GM18511 (cell line): ENCODE results near the gene PDIK1L.

ENCODE experiments used
- ATAC-seq: cut with Tn5 transposase; IDR thresholded peaks from one replicate; pipeline ENCODE4 v1.9.1; 2021; ENCODE audit warnings: mild to moderate bottlenecking, moderate library complexity; ENCODE audit not compliant: unreplicated experiment

Gene PDIK1L

DNA sequence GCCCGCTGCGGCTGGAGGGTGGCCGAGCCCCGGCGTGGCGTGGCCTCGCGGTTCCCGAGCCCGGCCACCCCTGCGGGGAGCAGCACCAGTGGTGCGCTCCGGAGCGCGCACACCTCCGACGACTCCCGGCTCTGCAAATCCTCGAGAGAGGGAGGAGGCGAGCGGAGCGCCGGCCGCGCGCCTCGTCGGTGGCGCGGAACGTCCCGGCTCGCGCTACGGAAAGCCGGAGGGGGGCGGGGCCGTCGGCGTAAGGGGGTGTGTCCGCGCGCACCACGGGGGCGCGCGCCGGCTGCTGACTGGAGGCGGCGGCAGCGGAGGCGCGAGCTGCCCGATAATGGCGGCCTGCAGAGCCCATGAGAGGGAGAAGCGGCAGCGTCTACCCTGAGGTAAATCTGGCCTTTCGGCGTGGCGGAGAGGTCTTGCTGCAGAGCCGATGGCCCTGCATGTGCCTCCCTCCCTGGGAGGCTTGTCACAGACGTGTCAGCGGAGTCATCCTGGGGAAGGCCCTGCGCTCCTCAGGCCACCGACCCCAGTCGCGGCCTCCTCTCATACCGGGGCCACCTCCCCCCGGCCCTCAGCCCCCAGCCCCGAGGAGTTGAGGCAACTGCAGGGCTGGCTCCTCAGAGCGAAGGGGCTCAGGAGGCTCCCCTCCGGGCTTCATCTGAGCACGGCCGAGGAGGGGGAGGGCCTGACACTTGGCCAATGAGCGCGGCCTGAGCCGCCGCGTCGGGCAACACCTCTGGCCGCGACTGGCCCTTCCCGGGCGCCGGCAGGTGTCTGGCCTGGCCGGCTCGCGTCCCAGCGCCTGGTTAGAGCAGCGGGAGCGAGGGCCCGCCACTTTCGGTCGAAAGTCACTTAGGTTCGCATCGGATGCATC is at the start of gene PDIK1L:
Gene PDIK1L (plus strand): TSS at position 295 of the 877 bp plus-strand sequence. CDS start 2,485 bp downstream, outside the sequence.
- ATAC-seq = peak; percentile 75

DNA sequence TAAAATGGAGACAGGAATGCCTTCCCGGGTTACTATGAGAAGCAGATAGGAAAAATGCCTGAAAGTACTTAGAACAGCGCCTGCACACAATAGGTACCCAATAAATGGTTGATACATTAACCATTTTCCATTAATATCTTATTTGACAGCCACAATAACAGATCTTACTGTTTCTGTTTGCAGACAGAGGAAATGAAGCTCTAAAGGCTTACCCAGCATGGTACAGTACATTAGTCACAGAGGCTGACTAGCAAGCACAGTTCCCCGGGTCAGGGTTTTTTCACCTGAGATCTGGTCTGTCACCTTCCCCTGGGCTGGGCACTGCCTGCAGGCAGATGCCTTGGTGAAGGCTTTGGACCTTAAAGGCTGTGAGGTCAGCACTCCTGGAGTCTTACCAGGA is 47.1 kb upstream of the PDIK1L start:
- no peak for ATAC-seq

DNA sequence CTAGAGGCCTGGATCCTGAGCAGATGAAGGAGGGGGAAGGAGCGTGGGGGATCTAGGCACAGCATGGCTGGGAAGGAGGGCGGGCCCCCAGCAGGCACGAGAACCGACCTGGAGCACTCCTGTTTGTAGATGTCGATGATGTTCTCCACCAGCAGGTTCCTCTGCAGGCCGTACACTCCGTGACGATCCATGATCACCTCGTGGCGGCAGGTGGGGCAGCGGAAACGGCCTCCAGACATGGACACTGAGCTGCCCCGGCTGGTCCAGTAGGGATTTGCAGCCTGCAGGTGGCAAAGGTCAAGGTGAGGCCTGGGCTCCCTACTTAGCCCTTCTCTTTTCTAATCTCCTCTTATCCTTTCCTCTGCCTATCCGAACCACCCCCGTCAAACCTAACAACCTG is 45.5 kb upstream of the PDIK1L start:
- no peak for ATAC-seq

DNA sequence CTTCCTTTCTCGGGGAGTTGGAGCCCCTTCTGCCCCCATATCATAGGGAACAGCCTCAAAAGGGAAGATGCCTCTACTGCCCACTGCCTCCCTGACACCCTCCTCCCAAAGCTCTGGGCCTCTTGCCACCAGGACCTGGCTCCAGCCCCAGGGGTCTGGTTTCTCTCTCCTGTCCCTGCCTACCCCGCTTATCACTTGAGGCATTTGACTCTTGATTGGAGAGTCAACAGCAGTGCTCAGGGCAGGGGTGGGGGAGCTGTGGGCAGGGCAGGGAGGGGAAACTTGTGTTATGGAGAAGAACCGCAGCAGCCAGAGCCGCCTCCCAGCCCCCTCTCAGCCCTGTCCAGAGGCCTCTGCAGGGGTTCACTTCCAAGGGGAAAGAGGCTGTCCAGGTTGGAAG is 44.8 kb upstream of the PDIK1L start:
- ATAC-seq = no peak

DNA sequence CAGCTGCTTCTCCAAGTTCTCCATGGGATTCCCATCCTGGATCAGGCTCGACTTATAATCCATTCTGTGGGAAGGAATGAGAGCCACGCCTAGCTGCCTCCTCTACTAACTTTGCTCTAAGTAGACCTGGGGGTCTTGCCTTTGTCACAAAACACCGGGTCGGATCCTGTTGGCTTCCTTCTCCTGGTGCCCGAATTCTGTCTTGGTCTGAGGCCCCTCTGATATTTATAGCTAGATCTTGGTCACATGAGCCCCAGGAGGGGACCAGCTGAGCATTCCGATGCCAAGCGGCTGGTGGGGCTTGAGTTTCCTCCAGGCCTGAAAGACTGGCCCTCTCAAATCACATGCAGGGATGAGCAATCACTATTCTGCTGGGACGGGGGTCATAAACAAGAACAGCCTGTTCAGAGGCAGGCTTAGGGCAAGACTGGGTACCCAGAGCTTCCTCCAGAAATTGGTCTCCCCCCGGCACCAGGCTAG is 44.2 kb upstream of the PDIK1L start, which contains the start of gene TRIM63:
Gene TRIM63 (minus strand): TSS at position 199 of the 480 bp plus-strand sequence. CDS start 136 bp downstream, at position 63.
- no peak for ATAC-seq

DNA sequence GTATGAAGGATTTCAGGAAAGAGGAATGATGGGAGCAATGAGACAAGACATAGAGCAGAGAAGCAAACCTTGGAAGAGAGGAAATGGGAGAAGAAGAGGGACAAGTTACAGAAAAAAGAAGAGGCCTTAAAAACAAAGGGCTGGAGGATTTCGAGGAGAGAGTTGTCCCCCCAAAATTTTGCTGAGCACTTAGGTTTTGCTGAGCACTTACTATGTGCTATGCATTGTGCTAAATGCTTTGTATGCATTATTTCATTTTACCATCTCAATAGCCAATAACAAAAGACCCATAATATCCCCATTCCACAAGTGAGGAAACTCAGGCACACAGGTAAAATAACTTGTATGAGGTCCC is 41.7 kb upstream of the PDIK1L start:
- ATAC-seq = no peak

DNA sequence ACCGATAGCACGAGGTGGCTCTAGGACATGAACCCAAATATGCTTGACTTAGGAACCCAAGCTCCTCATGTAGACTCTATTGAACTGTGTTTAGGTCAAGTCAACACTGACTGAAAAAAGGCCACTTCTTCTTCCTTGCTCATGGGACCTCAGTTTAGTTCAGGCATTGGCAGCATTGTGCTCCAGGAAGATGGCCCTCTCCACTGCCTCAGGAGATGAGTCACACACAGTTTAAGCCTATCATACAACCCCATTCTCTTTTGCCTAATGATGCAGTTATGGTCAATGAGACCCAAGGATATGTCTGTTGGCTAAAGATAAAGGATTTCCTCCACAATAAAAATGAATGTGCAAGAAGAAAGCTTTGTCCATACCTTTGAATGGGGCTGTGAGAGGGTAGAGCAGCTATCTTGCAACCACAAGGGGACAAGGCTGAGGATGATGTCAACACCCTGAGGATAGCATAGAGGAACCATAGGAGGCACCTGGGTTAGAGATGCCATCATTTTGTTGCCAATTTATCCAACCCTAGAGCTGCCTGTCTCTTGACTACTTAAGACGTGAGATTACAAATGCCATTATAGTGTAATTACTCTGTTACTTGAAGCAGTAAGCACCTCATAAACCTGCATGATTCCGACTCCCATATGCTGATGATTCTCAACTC is 41.2 kb upstream of the PDIK1L start:
- ATAC-seq = no peak

DNA sequence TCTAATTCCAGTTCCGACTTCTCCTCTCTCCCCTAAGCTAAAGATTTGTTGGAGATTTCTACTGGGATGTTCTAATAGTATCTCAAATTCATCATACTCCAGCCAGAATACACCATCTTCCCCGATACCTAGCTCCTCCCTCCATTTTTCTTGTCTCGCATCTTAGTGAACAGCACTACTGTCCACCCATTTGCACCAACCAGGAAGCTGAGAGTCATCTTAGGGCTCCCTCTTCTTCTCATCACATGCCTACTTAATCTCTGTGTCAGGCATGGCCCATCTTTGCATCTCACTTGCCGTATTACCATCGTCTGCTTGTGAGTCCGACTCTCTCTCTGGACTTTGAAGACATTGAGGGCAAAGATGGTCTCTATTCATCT is 40.7 kb upstream of the PDIK1L start:
- no peak for ATAC-seq

DNA sequence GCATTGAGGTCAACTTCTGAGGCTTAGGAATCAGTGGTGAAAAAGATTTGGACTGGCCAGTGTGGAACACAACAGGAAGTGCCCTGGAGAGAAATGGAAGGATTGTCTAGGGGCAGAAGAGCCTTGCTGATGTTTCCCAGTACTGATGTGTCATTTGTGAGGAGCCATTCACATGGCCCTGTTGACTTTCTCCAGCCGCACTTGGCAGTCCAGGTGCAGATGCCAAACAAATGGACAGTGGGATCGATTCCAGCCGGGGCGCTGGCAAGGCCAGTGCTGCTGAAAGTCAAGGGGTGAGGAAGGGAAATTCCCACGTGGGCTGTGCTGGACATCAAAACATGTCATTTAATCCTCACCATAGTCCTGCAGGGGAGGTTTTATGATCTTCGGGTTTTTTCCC is 39.3 kb upstream of the PDIK1L start:
- ATAC-seq = no peak

DNA sequence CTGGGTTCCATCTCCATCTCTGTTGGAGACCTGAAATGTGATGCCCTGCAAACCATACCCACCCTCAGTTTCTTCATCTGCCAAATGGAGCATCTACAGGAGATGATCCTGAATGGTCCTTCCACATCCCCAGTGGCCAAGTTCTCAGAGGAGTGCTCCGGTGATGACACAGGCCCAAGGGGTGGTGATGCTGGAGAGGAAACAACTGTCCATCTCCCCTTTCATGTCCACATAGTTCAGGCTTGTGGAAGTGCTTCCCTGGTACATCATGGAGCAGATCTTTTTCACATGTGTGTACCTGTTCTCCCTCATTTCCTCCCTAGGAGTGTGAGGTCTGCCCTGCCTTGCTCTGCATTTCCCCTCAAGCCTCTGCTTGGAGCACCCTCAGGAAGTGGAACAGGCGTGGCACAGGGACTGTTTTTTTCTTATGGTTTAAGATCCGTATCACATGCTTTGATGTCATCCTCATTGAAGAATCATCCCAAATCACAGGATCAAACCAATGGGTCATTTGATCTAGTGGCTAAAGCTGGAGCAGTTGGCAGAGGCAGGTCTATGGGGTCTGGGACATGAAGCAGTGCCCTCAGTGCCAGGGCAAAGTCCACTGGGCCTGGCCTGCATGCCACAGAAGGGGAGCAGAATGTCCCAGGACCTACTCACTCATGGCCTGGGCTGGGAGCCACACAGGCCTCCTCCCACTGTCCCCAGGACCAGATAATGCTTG is 36.0 kb upstream of the PDIK1L start:
- ATAC-seq = no peak

DNA sequence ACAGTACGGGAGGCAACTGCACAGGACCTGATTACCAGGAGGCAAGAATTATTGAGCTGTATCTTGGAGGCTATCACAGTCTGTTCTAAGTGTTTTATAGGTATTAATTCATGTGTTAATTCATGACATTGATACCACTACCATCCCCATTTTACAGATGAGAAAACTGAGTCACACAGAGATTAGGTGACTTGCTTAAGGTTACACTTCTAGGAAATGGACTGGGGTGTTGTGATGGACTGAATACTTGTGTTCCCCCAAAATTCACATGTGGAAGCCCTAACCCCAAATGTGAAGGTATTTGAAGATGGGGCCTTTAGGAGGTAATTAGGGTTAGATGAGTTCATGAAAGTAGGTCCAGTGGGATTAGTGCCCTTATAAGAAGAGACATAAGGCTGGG is 34.1 kb upstream of the PDIK1L start:
- no peak for ATAC-seq

DNA sequence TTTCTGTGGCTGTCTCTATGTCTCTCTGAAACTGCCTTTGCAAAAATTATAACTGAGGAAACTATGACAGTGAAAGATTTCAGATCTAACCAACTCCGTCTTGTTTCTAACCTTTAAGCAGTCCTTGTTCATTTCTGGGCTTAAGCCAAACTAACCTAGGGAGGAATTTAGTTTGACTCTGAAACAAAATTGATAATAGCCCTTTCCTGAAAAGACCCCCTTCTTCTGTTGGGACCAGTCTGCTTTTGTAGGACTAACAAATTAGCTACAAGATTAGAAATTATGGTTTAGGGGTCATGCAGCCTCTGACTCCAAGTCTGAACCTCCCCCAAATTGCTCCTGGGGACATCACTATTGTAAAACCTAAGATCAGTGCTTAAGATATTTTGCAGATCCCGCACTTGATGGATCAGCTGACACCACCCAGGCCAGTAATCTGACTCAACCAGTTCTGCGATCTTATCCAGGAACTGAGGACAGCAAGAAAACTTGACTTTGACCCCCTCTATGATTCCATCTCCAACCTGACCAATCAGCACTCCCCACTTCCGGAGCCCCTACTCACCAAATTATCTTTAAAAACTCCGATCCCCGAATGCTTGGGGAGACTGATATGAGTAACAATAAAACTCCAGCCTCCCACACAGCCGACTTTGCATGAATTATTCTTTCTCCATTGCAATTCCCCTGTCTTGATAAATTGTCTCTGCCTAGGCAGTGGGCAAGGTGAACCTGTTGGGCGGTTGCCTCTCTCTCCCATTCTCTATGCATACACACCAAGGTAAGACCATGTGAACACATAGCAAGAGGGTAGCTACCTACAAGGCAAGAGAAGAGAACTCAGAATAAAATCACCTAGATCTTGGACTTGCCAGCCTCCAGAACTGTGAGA is 33.1 kb upstream of the PDIK1L start:
- ATAC-seq = no peak

DNA sequence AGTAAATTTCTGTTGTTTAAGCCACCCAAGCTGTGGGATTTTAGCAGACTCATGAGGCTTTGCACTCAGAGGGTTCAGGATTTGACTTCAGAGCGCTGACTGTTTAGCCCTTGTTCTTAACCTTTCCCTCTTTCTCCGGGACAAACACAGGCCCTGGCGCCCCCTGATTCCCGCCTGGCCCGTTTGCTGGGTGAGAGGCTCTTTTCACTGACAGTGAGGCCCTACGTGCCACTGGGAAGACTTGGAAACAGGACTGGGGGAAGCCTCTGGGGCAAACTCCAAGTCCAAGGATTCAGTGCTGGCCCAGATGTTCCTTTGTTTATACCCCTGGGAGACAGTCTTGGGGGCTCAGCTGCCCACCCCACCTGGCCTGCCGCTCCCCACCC is 32.5 kb upstream of the PDIK1L start:
- no peak for ATAC-seq

DNA sequence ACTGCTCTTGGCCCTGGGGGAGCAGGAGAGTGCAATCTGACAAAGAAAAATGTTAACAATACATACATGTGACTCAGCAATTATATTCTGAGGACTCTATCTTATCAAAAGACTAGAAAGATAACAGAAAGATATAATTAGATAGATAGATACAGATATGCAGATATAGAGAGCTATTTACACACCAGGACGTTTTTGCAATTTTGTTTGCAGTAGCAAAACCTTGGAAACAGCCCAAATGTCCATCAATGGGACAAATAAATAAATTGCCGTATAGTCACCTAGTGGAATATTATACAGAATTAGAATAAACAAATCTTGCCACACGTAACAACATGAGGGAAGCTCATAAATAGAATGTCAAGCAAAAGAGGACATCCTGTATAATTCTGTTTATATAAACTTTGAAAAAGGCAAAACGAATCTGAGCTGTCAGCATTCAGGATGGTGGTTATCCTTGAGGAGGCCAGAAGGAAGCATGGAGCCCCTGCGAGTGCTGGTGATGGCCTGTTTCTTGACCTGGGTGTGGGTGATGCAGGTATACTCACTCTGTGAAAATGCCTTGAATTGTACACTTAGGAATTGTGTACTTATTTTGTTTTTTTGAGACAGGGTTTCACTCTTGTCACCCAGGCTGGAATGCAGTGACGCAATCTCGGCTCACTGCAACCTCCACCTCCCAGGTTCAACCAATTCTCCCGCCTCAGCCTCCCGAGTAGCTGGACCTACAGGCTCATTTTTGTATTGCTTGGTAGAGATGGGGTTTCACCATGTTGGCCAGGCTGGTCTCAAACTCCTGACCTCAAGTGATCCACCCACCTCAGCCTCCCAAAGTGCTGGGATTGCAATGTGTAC is 31.4 kb upstream of the PDIK1L start:
- no peak for ATAC-seq

DNA sequence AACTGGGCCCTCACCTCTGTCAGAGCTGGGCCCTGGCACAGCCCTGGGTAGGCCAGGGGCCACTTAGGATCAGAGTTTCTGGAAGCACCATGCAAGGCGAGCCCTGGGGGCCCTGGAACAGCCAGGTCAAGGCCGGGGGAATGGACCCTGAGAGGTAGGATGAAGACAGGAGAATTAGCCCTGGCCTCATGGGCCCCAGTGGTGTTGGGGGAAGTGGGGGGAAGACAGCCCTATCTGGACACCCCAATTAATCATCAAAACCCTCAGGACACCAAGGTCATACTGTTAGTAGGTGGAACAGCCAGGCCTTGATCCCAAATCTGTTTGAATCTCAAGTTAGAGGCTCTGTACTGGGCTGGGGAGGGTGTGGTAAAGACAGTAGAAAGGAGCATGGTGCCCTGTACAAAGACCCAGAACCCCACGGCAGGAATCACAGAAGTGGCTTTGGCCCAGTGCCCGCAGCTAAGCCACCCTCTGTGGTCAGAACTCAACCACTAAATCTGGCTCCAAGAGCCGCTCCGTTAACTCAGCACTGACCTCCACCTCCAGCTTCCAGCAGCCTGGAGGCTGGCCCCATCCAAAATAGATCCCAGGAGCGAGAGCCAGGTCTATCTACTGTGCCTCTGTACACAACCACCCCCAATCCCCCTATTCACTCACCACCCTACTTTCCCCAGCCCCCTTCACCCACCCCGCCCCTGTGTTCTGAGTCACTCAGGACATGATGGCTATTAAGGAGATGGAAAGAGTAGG is 30.2 kb upstream of the PDIK1L start:
- ATAC-seq = no peak

DNA sequence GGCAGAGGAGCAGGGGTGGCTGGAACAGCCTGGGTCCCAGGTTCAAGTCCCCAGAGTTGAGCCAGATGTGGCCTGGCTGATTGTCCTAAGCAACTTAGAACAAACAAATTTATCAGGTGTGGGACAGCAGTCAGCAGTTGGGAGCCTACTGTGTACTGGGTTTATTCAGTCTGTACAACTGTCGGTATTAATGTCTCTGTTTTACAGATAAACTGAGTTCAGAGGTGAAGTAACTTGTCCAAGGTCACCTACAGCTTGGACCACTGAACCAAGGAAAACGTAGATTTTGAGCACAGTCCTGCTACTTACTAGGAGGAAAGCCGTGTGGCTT is 29.6 kb upstream of the PDIK1L start:
- ATAC-seq = no peak

DNA sequence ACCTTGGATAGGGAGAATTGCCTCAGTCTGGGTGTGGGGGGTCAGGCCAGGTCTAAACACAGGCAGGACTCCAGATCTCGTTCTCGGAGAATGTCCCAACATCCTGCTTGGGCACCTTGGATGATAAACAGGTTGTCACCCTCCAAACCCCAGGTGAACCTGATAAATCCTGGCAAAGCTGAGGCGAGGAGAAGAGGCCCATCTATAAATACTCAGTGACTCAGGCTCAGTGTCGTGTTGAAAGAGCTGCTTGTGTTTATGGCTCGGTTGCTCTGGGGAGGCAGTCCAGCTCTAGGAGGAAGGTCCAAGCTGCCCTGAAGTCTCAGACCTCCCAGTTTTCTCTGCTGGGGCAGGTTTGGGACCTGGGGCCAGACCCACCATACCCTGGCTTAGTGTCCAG is 28.4 kb upstream of the PDIK1L start:
- no peak for ATAC-seq

DNA sequence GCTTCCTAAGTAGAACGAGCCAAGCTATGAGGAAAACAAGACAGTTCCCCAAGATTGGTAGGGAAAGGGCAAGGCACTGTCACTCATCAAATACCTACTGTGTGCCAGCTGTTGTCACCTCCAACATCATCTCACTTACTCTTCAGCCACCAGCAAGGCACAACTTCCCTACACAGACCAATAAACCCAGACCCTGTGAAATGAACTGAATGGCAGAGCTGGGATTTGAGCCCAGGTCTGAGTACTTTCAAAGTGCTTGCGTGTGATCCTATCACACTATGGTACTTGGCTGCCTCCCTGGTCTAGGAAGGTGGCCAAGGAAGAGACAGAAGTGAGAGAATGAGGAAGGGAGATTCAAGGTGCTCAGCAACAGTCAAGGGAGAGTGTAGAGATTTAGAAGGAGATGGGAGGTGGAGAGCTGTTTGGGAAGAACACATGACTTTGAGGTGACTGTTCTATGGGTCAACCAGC is 27.5 kb upstream of the PDIK1L start:
- no peak for ATAC-seq

DNA sequence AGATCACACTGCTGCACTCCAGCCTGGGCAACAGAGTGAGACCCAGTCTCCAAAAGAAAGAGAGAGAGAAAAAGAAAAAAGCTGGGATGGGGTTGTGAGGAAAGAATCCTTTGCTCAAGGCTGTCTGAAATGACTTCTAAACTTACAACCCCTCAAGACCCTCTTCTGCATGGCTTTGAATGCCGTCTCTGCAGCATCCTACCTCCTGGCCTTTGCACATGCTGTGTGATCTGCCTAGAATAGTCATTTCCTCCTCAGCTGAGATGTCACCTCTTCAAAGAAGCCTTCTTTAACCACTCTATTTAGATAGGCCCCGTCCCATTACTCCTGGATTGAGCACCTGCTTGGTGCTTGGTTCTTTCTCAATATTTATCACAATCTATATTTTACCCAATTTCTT is 26.8 kb upstream of the PDIK1L start:
- ATAC-seq = no peak
